Glutamatergic neuron (in vitro differentiated cells): ENCODE measurements around the gene MYRIP. TPM values are rescaled to one million over a fixed set of nuclear protein-coding genes. Genes with fewer than 3 reads are reported as not detected.

Experiments
- DNase-seq: peaks from one replicate; pipeline ENCODE4 v3.0.0; 2022
- H3K27ac Mint-ChIP-seq: one replicate; pipeline ENCODE4 v1.8.0; 2020; ENCODE audit warnings: mild to moderate bottlenecking, mixed read lengths, inconsistent platforms; ENCODE audit not compliant: unreplicated experiment
- H3K27me3 Mint-ChIP-seq: one replicate; pipeline ENCODE4 v1.8.0; 2020; ENCODE audit warnings: mild to moderate bottlenecking, moderate library complexity, mixed read lengths, inconsistent platforms; ENCODE audit not compliant: unreplicated experiment
- H3K36me3 Mint-ChIP-seq: one replicate; pipeline ENCODE4 v1.8.0; 2020; ENCODE audit warnings: mild to moderate bottlenecking, mixed read lengths, inconsistent platforms; ENCODE audit not compliant: unreplicated experiment
- H3K4me1 Mint-ChIP-seq: one replicate; pipeline ENCODE4 v1.8.0; 2020; ENCODE audit warnings: mild to moderate bottlenecking, low read depth, mixed read lengths, inconsistent platforms; ENCODE audit not compliant: unreplicated experiment
- H3K4me3 Mint-ChIP-seq: one replicate; pipeline ENCODE4 v1.8.0; 2020; ENCODE audit warnings: mild to moderate bottlenecking, mixed read lengths, inconsistent platforms; ENCODE audit not compliant: unreplicated experiment
- H3K9me3 Mint-ChIP-seq: one replicate; pipeline ENCODE4 v1.8.0; 2020; ENCODE audit warnings: mild to moderate bottlenecking, moderate library complexity, mixed read lengths, inconsistent platforms; ENCODE audit not compliant: unreplicated experiment
- CTCF ChIP-seq: fragments of 200-600 bp; sonication (generic); IDR thresholded peaks from one replicate; pipeline ENCODE4 v1.5.0; 2021; ENCODE audit not compliant: partially characterized antibody, unreplicated experiment
- total RNA-seq: library from RNA; stranded (reverse); fragmentation: NEBNext Ultra II Directional; extraction: Animal tissue kit (Norgen Biotek cat#: 25700); gene quantifications from one replicate; pipeline ENCODE4 v1.2.1, GENCODE V29; 2021; ENCODE audit not compliant: unreplicated experiment

Gene MYRIP
- total RNA-seq, 1 donor from 2014 or later = 1.8 TPM

GRCh38 chr3:40229963-40230362 lies 420.6 kb downstream of the MYRIP start:
- no peaks in the 10 kb centered on the region for H3K4me1 Mint-ChIP-seq
- H3K27ac Mint-ChIP-seq = no peak overlapping the region
- H3K27me3 Mint-ChIP-seq = peaks cover 4% of the 10 kb centered on the region
- no peak for TF ChIP-seq CTCF
- no peak for DNase-seq
- no peaks in the 10 kb centered on the region for H3K9me3 Mint-ChIP-seq
- H3K4me3 Mint-ChIP-seq = no peak overlapping the region
- peaks cover 4% of the 10 kb centered on the region for H3K36me3 Mint-ChIP-seq

- no peak for DNase-seq
- H3K4me3 Mint-ChIP-seq = no peak overlapping the region
- H3K4me1 Mint-ChIP-seq = no peaks in the 10 kb centered on the region
- H3K27me3 Mint-ChIP-seq = peaks cover 4% of the 10 kb centered on the region
- no peak for TF ChIP-seq CTCF
- no peak overlapping the region for H3K27ac Mint-ChIP-seq
- peaks cover 4% of the 10 kb centered on the region for H3K36me3 Mint-ChIP-seq
- H3K9me3 Mint-ChIP-seq = no peaks in the 10 kb centered on the region
Measured at GRCh38 chr3:40230382-40230781, 421.0 kb downstream of the MYRIP start.

GRCh38 chr3:40232626-40233025 lies 423.2 kb downstream of the MYRIP start:
- H3K9me3 Mint-ChIP-seq = no peaks in the 10 kb centered on the region
- DNase-seq = no peak
- H3K27me3 Mint-ChIP-seq = peaks cover 4% of the 10 kb centered on the region
- no peak overlapping the region for H3K27ac Mint-ChIP-seq
- H3K36me3 Mint-ChIP-seq = peaks cover 4% of the 10 kb centered on the region
- no peaks in the 10 kb centered on the region for H3K4me1 Mint-ChIP-seq
- no peak for TF ChIP-seq CTCF
- no peak overlapping the region for H3K4me3 Mint-ChIP-seq

GRCh38 chr3:40237159-40237558 lies 427.8 kb downstream of the MYRIP start:
- Mint-ChIP-seq H3K9me3 (no peaks in the 10 kb centered on the region), H3K27me3 (peaks cover 4% of the 10 kb centered on the region), H3K27ac (no peak overlapping the region), H3K36me3 (peaks cover 4% of the 10 kb centered on the region), H3K4me1 (peaks cover 4% of the 10 kb centered on the region), H3K4me3 (no peak overlapping the region)
- no peak for DNase-seq
- no peak for TF ChIP-seq CTCF

GRCh38 chr3:40237889-40238571 lies 428.6 kb downstream of the MYRIP start:
- H3K27ac Mint-ChIP-seq = no peak overlapping the region
- no peaks in the 10 kb centered on the region for H3K9me3 Mint-ChIP-seq
- H3K27me3 Mint-ChIP-seq = peaks cover 4% of the 10 kb centered on the region
- peak; percentile 51 for TF ChIP-seq CTCF
- no peak overlapping the region for H3K4me3 Mint-ChIP-seq
- peaks cover 4% of the 10 kb centered on the region for H3K36me3 Mint-ChIP-seq
- H3K4me1 Mint-ChIP-seq = peaks cover 4% of the 10 kb centered on the region
- peak; percentile 39 for DNase-seq
